GM18858 (cell line): ENCODE results near the gene CALHM4.

ENCODE experiments used
- ATAC-seq: cut with Tn5 transposase; IDR thresholded peaks from one replicate; pipeline ENCODE4 v1.9.1; 2021; ENCODE audit not compliant: unreplicated experiment

The CALHM4 gene

GRCh38 chr6:116536216-116536621 is 17.3 kb upstream of the CALHM4 start:
- peak; percentile 60 for ATAC-seq

GRCh38 chr6:116542426-116542825 is 11.1 kb upstream of the CALHM4 start:
- no peak for ATAC-seq

GRCh38 chr6:116543149-116543548 is 10.4 kb upstream of the CALHM4 start:
- ATAC-seq = no peak

- ATAC-seq = no peak
Measured at GRCh38 chr6:116545651-116546050, 7.9 kb upstream of the CALHM4 start, which contains the start of gene TRAPPC3L. TSS of gene TRAPPC3L (minus strand) at chr6:116545684. CDS start at chr6:116545514, 170 bp downstream.

GRCh38 chr6:116547358-116547757 is 6.2 kb upstream of the CALHM4 start:
- ATAC-seq = no peak

GRCh38 chr6:116550796-116551195 is 2.8 kb upstream of the CALHM4 start:
- ATAC-seq = no peak

GRCh38 chr6:116556065-116556464 is 2.5 kb downstream of the CALHM4 start:
- no peak for ATAC-seq

GRCh38 chr6:116556814-116557415 is 3.4 kb downstream of the CALHM4 start:
- no peak for ATAC-seq

- ATAC-seq = no peak
Measured at GRCh38 chr6:116557893-116558292, 4.3 kb downstream of the CALHM4 start.

GRCh38 chr6:116560130-116560529 is 6.6 kb downstream of the CALHM4 start:
- no peak for ATAC-seq

GRCh38 chr6:116561377-116562018 is 7.9 kb downstream of the CALHM4 start:
- ATAC-seq = peak; percentile 73

GRCh38 chr6:116562019-116562403 is 8.5 kb downstream of the CALHM4 start:
- no peak for ATAC-seq

- ATAC-seq = no peak
Measured at GRCh38 chr6:116562614-116563013, 9.1 kb downstream of the CALHM4 start.

- no peak for ATAC-seq
Measured at GRCh38 chr6:116563830-116564229, 10.3 kb downstream of the CALHM4 start.

- no peak for ATAC-seq
Measured at GRCh38 chr6:116564311-116564710, 10.8 kb downstream of the CALHM4 start.

- ATAC-seq = no peak
Measured at GRCh38 chr6:116564921-116565872, 11.6 kb downstream of the CALHM4 start.

GRCh38 chr6:116568111-116568510 is 14.6 kb downstream of the CALHM4 start:
- ATAC-seq = no peak

- no peak for ATAC-seq
Measured at GRCh38 chr6:116568821-116569755, 15.5 kb downstream of the CALHM4 start.

GRCh38 chr6:116570856-116571682 is 17.5 kb downstream of the CALHM4 start, which contains the start of gene RWDD1:
TSS of gene RWDD1 (plus strand) at chr6:116571504. CDS start at chr6:116571583, 79 bp downstream.
- peak; percentile 93 for ATAC-seq

GRCh38 chr6:116571683-116572000 is 18.1 kb downstream of the CALHM4 start:
- ATAC-seq = no peak
